Esophagus mucosa (tissue), 1 donor: Measurements from ENCODE around the gene SLC25A17. TPM values are rescaled to one million over a fixed set of nuclear protein-coding genes. Genes with fewer than 3 reads are reported as not detected.
A peak's percentile ranks its signal among the peaks of the same experiment; 100 is the strongest.
"Not testable (repeated sequence)": the region's sequence is repeated elsewhere in the genome, so short reads cannot be mapped to it uniquely, and the experiment has no call there.

Source experiments
- ATAC-seq: fragments of 200-7000 bp; cut with Tn5 transposase; one replicate; pipeline ENCODE4 v1.9.1; 2020
- total RNA-seq: library from RNA; stranded (reverse); gene quantifications from one replicate; pipeline ENCODE4 v1.2.4, GENCODE V29; 2023
- donor health status: DM: yes; HTN: yes; CAD: no.

Gene SLC25A17
- total RNA-seq, 1 donor from 2014 or later = 16.1 TPM

- no peak for ATAC-seq
These were observed 877 bp downstream of the SLC25A17 start for GRCh38 chr22:40818192-40818746.

- no peak for ATAC-seq
These were observed 1.4 kb downstream of the SLC25A17 start for GRCh38 chr22:40817737-40818136.

- ATAC-seq = no peak
These were observed 5.2 kb downstream of the SLC25A17 start for GRCh38 chr22:40813912-40814315.

- no peak for ATAC-seq
These were observed 10.9 kb downstream of the SLC25A17 start for GRCh38 chr22:40808018-40808841.

- no peak for ATAC-seq
These were observed 12.4 kb downstream of the SLC25A17 start for GRCh38 chr22:40806711-40807110.

- ATAC-seq = peak; percentile 78
These were observed 13.4 kb downstream of the SLC25A17 start for GRCh38 chr22:40805699-40806203.

- no peak for ATAC-seq
These were observed 13.9 kb downstream of the SLC25A17 start for GRCh38 chr22:40805239-40805638.

- ATAC-seq = no peak
These were observed 15.8 kb downstream of the SLC25A17 start for GRCh38 chr22:40803321-40803720.

GRCh38 chr22:40799008-40799407, 20.1 kb downstream of the SLC25A17 start:
- ATAC-seq = no peak

- ATAC-seq = no peak
These were observed 21.7 kb downstream of the SLC25A17 start for GRCh38 chr22:40797427-40797826.

- no peak for ATAC-seq
These were observed 26.7 kb downstream of the SLC25A17 start for GRCh38 chr22:40792451-40792850.

GRCh38 chr22:40791241-40791640, 27.9 kb downstream of the SLC25A17 start:
- no peak for ATAC-seq

- no peak for ATAC-seq
These were observed 30.0 kb downstream of the SLC25A17 start for GRCh38 chr22:40789131-40789530.

- ATAC-seq = peak; percentile 31
These were observed 36.6 kb downstream of the SLC25A17 start for GRCh38 chr22:40782521-40782920.

GRCh38 chr22:40781749-40782148, 37.4 kb downstream of the SLC25A17 start:
- ATAC-seq = not testable (repeated sequence)

GRCh38 chr22:40769761-40770160, 49.4 kb downstream of the SLC25A17 start:
- no peak for ATAC-seq

GRCh38 chr22:40768206-40768605, 50.9 kb downstream of the SLC25A17 start:
- ATAC-seq = no peak

GRCh38 chr22:40766956-40767355, 52.2 kb downstream of the SLC25A17 start:
- ATAC-seq = no peak

GRCh38 chr22:40764763-40765441, 54.2 kb downstream of the SLC25A17 start:
- ATAC-seq = peak; percentile 25

GRCh38 chr22:40759294-40759840, 59.8 kb downstream of the SLC25A17 start:
- no peak for ATAC-seq

- ATAC-seq = not testable (repeated sequence)
These were observed 60.3 kb downstream of the SLC25A17 start for GRCh38 chr22:40758851-40759250.

GRCh38 chr22:40758390-40758789, 60.8 kb downstream of the SLC25A17 start:
- peak; percentile 85 for ATAC-seq

GRCh38 chr22:40757071-40757470, 62.1 kb downstream of the SLC25A17 start:
- ATAC-seq = peak; percentile 84
